K562 (cell line): Measurements from ENCODE around the gene CRYBB1. TPM values are rescaled to one million over a fixed set of nuclear protein-coding genes. Genes with fewer than 3 reads are reported as not detected.

Source experiments
- ARID1B ChIP-seq: fragments of 450-650 bp; IDR thresholded peaks from 2 replicates; pipeline ENCODE4 v1.6.1; 2016; ENCODE audit warnings: antibody characterized with exemption, mild to moderate bottlenecking, inconsistent platforms
- BCOR ChIP-seq: fragments of 450-650 bp; IDR thresholded peaks from 2 replicates; pipeline ENCODE4 v1.6.1; 2016
- CBFB ChIP-seq: sonication (generic); formaldehyde crosslinking; IDR thresholded peaks from 2 replicates; pipeline ENCODE4 v1.4.0; 2020; ENCODE audit warnings: mild to moderate bottlenecking, missing genetic modification reagents
- CSDE1 ChIP-seq, 2 experiments: fragments of 450-650 bp; IDR thresholded peaks; 2 replicates each; pipeline ENCODE4 v1.6.1; 2016; ENCODE audit warnings: mild to moderate bottlenecking in 1 of 2
- FOSL1 ChIP-seq: fragments of 200-800 bp; sonication (Bioruptor generic); conservative IDR thresholded peaks from 2 replicates; pipeline ENCODE4 v1.6.1; 2016; ENCODE audit warnings: missing genetic modification characterization, missing compliant biosample characterization
- HOXB6 ChIP-seq: fragments of 250-450 bp; sonication (Bioruptor Pico); IDR thresholded peaks from 2 replicates; pipeline ENCODE4 v1.5.1; 2022; ENCODE audit warnings: mild to moderate bottlenecking, borderline replicate concordance
- ILF3 ChIP-seq: fragments of 450-650 bp; IDR thresholded peaks from 2 replicates; pipeline ENCODE4 v1.6.1; 2018; ENCODE audit warnings: antibody characterized with exemption, mild to moderate bottlenecking, moderate library complexity, borderline replicate concordance
- KLF13 ChIP-seq: fragments of 450-650 bp; IDR thresholded peaks from 2 replicates; pipeline ENCODE4 v1.6.1; 2016; ENCODE audit warnings: missing genetic modification characterization, low read depth, mild to moderate bottlenecking, missing compliant biosample characterization, moderate library complexity, borderline replicate concordance
- RHOXF2B ChIP-seq: fragments of 250-450 bp; sonication (Bioruptor Pico); conservative IDR thresholded peaks from 2 replicates; pipeline ENCODE4 v1.5.1; 2021
- SMARCC2 ChIP-seq: fragments of 450-650 bp; IDR thresholded peaks from 2 replicates; pipeline ENCODE4 v1.6.1; 2017; ENCODE audit warnings: antibody characterized with exemption, moderate library complexity, mild to moderate bottlenecking, low read depth
- TAF9B ChIP-seq: fragments of 450-650 bp; IDR thresholded peaks from 2 replicates; pipeline ENCODE4 v1.6.1; 2018; ENCODE audit warnings: mild to moderate bottlenecking; ENCODE audit not compliant: partially characterized antibody
- TBL1XR1 ChIP-seq, 2 experiments: IDR thresholded peaks; 2 replicates each; pipeline ENCODE4 v1.6.1; 2012; ENCODE audit warnings: improper control_type of control experiment in 2 of 2, low read length in 2 of 2, mild to moderate bottlenecking in 1 of 2
- TEAD4 ChIP-seq, 2 experiments: sonication (generic) in 1 of 2; formaldehyde crosslinking in 1 of 2; IDR thresholded peaks; 2 replicates each; pipeline versions ENCODE4 v1.6.1 to v1.8.0; 2012 to 2022; ENCODE audit warnings: borderline replicate concordance in 1 of 2, inconsistent platforms in 1 of 2, low read length in 1 of 2, mild to moderate bottlenecking in 1 of 2, missing genetic modification reagents in 1 of 2
- ZBTB34 ChIP-seq: fragments of 250-450 bp; sonication (Bioruptor Pico); IDR thresholded peaks from 2 replicates; pipeline ENCODE4 v1.8.0; 2021; ENCODE audit warnings: mild to moderate bottlenecking, moderate library complexity
- ZNF146 ChIP-seq: IDR thresholded peaks from one replicate; pipeline ENCODE4 v1.6.1; 2018; ENCODE audit warnings: missing compliant biosample characterization; ENCODE audit not compliant: unreplicated experiment
- ZNF174 ChIP-seq: fragments of 250-450 bp; sonication (Bioruptor Pico); IDR thresholded peaks from 2 replicates; pipeline ENCODE4 v1.4.0; 2020; ENCODE audit warnings: mild to moderate bottlenecking
- ZNF766 ChIP-seq: fragments of 200-800 bp; sonication (Bioruptor generic); conservative IDR thresholded peaks from 2 replicates; pipeline ENCODE4 v1.6.1; 2016; ENCODE audit warnings: missing genetic modification characterization, missing compliant biosample characterization
- ZNF778 ChIP-seq: fragments of 450-650 bp; formaldehyde crosslinking; IDR thresholded peaks from 2 replicates; pipeline ENCODE4 v1.4.0; 2020; ENCODE audit warnings: mild to moderate bottlenecking, moderate library complexity
- polyA plus RNA-seq, 8 experiments: library from polyadenylated mRNA; depleted of rRNA in 4 of 8; stranded (reverse) in 5 of 8; unstranded in 3 of 8; fragments of >200 nt; fragmentation: Nextera tagmentation in 2 of 8; fragmentation: Illumina TruSeq in 1 of 8; extraction: Ambion mirVana in 2 of 8; extraction: Trizol in 1 of 8; gene quantifications; 2 replicates each; pipeline versions ENCODE4 v1.2.1 to v1.2.3, GENCODE V29; 2011 to 2014; ENCODE audit warnings: inconsistent platforms in 1 of 8, missing spikeins in 1 of 8
- total RNA-seq, 7 experiments: library from RNA; depleted of rRNA in 6 of 7; stranded (reverse); fragments of >200 nt in 6 of 7; fragmentation: Illumina TruSeq in 2 of 7; extraction: Trizol in 2 of 7; gene quantifications; 2 replicates each; pipeline versions ENCODE4 v1.2.1 to v1.2.3, GENCODE V29; 2011 to 2021; ENCODE audit warnings: low replicate concordance in 1 of 7
- TF ChIP-seq, protein P1 (sequence below): fragments of 250-450 bp; sonication (Bioruptor Pico); IDR thresholded peaks from 2 replicates; pipeline ENCODE4 v1.5.0; 2020; ENCODE audit warnings: mild to moderate bottlenecking, borderline replicate concordance
- TF ChIP-seq, protein P2 (sequence below), 2 experiments: fragments of 450-650 bp in 1 of 2; sonication (generic) in 1 of 2; formaldehyde crosslinking; conservative IDR thresholded peaks; 2 replicates each; pipeline versions ENCODE4 v1.4.0 to v1.8.1; 2020 to 2022; ENCODE audit warnings: mild to moderate bottlenecking in 1 of 2, missing genetic modification reagents in 1 of 2
- TF ChIP-seq, protein P3 (sequence below), 2 experiments: fragments of 200-800 bp in 1 of 2; sonication (Bioruptor generic) in 1 of 2; sonication (generic) in 1 of 2; formaldehyde crosslinking in 1 of 2; IDR thresholded peaks in 1 of 2; conservative IDR thresholded peaks in 1 of 2; 2 replicates each; pipeline versions ENCODE4 v1.5.0 to v1.6.1; 2016 to 2020; ENCODE audit warnings: missing compliant biosample characterization in 1 of 2, missing genetic modification characterization in 1 of 2, missing genetic modification reagents in 1 of 2

The CRYBB1 gene
- total and polyA plus RNA-seq, 9 of the 15 experiments (the other 6 are each of a cell fraction or from before 2014, with no cell fraction given): 0.16 to 0.45 (median 0.33) TPM; not detected in 2

DNA sequence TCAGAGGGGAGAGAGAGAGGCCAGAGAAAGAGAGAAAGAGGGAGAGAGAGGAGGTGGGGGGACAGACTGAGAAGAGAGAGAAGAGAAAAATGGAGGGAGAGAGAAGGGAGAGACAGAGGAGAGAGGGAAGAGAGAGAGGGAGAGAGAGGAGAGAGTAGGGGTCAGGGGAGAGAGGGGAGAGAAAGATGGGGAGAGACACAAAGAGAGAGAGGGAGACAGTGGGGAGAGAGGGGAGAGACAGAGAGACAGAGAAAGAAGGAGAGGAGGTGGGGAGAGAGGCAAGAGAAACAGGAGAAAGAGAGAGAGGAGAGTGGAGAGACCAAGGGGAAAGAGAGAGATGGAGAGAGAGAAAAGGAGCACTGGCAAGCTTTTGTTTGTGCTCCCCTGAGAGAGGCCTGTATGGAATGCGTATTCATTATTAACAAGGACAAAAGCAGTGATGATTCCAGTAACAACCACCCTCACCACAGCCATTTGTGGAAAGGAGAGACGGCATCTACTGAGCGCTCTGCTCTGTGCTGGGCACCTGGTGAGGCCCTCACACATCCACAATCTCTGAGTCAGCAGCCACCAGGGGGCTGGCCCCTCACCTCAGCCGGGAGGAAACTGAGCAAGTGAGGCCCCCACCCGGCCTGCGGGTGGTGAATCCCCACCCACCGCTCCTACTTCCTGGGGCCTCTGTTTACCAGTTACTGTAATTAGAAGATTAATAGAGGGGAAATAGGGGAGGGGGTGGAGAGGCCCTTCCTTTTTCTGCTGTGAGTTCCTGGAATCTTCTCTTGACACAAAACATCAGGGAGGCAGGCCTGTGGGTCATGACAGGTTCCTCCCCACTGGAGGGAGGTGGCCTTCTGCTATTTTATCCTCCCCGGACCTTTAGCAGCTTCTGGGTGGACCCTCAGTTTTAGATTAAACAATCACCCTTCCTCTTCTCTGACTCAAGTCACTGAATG lies 24.9 kb upstream of the CRYBB1 start (continued):
- TF ChIP-seq, protein P1, sequence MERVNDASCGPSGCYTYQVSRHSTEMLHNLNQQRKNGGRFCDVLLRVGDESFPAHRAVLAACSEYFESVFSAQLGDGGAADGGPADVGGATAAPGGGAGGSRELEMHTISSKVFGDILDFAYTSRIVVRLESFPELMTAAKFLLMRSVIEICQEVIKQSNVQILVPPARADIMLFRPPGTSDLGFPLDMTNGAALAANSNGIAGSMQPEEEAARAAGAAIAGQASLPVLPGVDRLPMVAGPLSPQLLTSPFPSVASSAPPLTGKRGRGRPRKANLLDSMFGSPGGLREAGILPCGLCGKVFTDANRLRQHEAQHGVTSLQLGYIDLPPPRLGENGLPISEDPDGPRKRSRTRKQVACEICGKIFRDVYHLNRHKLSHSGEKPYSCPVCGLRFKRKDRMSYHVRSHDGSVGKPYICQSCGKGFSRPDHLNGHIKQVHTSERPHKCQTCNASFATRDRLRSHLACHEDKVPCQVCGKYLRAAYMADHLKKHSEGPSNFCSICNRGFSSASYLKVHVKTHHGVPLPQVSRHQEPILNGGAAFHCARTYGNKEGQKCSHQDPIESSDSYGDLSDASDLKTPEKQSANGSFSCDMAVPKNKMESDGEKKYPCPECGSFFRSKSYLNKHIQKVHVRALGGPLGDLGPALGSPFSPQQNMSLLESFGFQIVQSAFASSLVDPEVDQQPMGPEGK (CRISPR knock-in tag): no peak
- TF ChIP-seq, protein P2, sequence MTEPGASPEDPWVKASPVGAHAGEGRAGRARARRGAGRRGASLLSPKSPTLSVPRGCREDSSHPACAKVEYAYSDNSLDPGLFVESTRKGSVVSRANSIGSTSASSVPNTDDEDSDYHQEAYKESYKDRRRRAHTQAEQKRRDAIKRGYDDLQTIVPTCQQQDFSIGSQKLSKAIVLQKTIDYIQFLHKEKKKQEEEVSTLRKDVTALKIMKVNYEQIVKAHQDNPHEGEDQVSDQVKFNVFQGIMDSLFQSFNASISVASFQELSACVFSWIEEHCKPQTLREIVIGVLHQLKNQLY (CRISPR knock-in tag; conservative IDR thresholded peaks at IDR 0.05): no peak
- TF ChIP-seq ARID1B: no peak
- no peak for TF ChIP-seq ZNF174 (CRISPR knock-in tag)
- TF ChIP-seq TEAD4 (IDR thresholded peaks at IDR 0.05; ENCODE audit: low read length): no peak
- no peak for TF ChIP-seq TEAD4 (CRISPR knock-in tag; IDR thresholded peaks at IDR 0.05; ENCODE audit: borderline replicate concordance)
- TF ChIP-seq TAF9B: no peak
- TF ChIP-seq FOSL1 (tag): no peak
- TF ChIP-seq ZNF766: no peak
- no peak for TF ChIP-seq ZNF146
- no peak for TF ChIP-seq ILF3
- TF ChIP-seq SMARCC2: no peak
- TF ChIP-seq CSDE1 (IDR thresholded peaks at IDR 0.05): peak in 1 of 2 experiments; percentile 71; a peak in 1 of 4 replicates
- TF ChIP-seq, protein P3, sequence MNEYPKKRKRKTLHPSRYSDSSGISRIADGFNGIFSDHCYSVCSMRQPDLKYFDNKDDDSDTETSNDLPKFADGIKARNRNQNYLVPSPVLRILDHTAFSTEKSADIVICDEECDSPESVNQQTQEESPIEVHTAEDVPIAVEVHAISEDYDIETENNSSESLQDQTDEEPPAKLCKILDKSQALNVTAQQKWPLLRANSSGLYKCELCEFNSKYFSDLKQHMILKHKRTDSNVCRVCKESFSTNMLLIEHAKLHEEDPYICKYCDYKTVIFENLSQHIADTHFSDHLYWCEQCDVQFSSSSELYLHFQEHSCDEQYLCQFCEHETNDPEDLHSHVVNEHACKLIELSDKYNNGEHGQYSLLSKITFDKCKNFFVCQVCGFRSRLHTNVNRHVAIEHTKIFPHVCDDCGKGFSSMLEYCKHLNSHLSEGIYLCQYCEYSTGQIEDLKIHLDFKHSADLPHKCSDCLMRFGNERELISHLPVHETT (CRISPR knock-in tag; conservative IDR thresholded peaks at IDR 0.05 in 1 of 2, IDR thresholded peaks at IDR 0.05 in 1 of 2): no peak; a peak in 1 of 4 replicates
- TF ChIP-seq TBL1XR1 (IDR thresholded peaks at IDR 0.05; ENCODE audit: low read length in 2 of 2): 0 out of 4 replicates have a peak, but pooled peaks of 1 of the 2 experiments have one; percentile 19
- TF ChIP-seq ZBTB34: no peak
- TF ChIP-seq HOXB6: no peak
- TF ChIP-seq ZNF778 (CRISPR knock-in tag): no peak
- no peak for TF ChIP-seq CBFB (CRISPR knock-in tag)
- no peak for TF ChIP-seq KLF13 (tag)
- no peak for TF ChIP-seq RHOXF2B
- TF ChIP-seq BCOR: no peak
